NCI-H345 treated with DMSO at 0.1 percent for 48 hours (cell line): ENCODE data around the gene POLE.

ENCODE experiments used
- DNase-seq: peaks from one replicate; lab custom pipeline; 2025; ENCODE audit not compliant: unreplicated experiment; lab: John Stamatoyannopoulos, UW

The POLE gene

GRCh38 chr12:132657004-132657727, 30.0 kb downstream of the POLE start:
- no peak for DNase-seq

DNA sequence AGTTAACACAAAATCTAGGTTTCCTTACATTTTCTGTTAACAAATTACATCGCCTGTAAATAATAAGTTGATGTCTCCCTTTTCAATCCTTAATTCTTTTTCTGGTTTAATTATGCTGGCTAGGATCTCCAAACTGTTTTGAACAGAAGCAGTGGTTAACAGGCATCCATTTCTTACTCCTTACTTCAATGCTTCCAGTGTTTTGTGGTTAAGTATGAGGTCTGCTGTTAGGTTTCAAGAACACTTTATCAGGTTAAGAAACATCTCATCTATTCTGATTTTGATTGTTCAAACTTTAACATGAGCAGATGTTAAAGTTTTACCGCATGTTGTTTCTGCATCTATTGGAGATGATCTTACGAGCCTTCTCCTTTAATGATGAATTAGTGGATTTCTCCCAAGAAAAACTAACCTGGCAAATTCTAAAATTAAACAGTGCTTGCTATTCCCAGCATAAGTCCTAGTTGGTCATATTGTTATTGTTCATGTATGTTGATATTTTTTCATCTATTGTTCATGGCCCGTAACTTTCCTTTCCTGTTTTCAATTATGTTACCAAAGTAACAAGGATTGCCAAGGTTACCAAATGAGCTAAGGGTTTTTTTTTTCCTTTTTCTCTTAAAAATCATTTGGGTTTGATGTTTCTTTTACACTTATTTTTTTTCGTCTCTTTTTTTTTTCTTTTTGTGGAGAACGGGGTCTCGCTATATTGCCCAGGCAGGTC, 33.4 kb downstream of the POLE start:
- DNase-seq = no peak

- DNase-seq = peak; percentile 100
Observed at GRCh38 chr12:132651444-132652100, 35.6 kb downstream of the POLE start.

DNA sequence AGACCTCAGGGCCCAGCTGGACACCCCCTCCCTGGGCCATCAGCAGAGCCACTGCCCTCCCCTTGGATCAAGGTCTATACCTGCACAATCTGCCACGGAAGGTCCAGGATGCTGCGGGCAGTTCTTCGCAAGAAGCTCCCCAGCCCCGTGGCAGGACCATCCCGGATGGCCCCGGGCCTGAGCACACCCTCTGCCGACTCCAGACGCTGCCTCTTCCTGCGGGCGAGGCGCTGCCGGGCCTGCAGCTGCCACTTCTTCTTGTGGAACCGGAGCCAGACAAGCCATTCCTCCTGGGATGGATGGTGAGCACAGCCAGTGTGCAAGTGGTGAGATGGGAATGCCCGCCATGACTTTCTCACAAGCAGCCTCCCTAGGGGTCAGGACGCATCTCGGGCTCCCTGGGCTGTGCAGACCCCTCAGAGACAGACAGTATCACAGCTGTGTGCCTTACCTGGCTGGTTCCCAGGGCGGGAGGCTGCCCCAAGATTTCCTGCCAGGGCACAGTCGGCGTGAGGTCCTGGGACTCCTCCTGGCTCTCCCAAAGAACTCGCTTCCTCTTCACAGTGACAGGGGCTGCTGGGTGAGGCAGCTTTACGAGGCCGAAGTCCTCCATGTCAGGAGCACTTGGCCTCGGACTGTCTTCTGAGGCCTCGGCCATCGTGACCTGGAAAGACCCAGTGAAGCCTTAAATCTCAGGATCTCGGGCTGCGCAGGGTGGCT, 37.8 kb downstream of the POLE start:
- no peak for DNase-seq

DNA sequence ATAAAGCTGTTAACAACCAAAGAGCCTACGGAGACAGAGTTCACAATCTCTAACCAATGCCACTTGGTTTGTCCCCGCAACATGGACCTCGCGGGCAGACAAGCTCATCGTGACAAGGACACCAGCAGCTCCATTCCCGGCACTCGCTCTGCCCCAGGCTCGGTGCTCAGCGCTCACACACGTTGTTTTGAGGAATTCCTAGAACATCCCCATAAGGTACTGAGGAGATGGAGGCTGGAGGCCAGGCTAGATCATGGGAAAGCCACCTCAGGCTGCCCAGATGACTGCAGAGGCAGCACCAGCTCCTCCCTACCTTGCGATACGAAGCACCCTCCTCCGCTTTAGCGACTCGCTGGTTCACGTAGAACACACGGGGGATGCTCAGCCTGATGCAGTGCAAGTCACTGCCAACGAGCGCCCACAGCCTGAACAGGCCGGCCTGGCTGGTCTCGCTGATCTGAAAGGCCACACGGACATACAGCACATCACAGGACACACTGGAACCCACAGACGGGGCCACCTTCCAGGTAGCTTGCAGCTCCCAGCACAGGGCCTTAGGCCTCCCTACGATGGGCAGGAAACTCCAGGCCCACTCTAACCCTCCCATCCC, 38.4 kb downstream of the POLE start:
- no peak for DNase-seq

- DNase-seq = no peak
Observed at GRCh38 chr12:132647858-132648257, 39.3 kb downstream of the POLE start.

DNA sequence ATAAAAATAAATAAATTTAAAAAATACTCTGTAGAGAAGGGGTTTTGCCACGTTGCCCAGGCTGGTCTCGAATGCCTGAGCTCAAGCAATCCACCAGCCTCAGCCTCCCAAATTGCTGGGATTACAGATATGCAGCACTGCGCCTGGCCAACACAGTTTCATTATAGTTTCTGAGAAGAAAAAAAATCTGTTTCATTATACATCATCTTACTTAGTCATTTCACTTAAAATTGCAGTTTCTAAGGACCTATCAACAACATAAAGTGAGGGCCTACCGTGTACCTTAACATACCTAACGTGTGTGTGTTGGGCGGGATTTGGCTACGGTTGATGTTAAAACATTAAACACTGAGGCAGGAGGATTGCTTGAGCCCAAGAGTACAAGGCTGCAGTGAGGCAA, 40.3 kb downstream of the POLE start:
- DNase-seq = no peak

DNA sequence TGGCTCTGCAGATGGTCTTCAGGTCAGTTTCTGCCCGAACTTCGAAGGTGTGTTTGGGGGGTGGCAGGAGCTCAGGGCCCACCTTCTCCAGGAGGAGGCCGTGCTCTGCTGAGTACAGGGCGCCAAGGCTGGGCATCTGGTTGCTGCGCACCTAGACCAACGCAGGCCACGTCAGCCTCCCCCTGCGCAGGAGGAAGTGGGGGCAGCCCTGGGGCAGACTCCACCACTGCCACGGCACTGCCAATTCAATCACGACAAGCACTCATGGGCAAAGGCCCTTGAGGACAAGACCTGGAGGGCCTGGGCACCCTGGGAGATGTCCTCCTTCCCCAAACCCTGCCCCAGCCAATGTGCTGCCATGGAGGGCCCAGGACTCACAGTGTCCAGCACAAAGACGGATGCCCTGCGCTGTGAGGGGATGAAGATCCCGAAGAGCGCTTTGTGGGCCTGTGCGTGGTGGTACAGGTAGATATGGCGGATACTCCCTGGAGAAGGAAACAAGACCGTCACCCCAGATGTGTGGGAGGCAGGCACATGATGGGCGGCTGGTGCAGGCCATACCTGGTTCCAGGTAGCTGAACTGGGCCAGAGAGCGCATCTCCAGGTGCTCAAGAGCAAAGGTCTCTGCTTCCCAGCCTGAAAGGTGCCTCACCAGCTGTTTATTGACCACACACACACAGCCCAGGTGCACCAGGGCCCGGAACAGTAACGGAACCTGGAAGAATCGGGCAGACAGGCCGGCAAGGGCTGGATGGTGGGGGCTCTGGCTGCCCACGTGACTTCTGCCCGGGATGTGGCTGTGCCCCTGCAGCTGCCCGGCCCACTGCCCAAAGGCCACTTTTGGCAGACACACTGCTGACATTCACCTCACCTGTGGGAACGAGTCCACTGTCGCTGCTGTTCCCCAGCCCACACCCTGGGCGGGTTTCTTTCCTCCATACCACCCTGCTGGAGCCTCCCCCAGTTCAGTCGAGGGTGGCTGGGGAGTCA, 44.0 kb downstream of the POLE start:
- no peak for DNase-seq

DNA sequence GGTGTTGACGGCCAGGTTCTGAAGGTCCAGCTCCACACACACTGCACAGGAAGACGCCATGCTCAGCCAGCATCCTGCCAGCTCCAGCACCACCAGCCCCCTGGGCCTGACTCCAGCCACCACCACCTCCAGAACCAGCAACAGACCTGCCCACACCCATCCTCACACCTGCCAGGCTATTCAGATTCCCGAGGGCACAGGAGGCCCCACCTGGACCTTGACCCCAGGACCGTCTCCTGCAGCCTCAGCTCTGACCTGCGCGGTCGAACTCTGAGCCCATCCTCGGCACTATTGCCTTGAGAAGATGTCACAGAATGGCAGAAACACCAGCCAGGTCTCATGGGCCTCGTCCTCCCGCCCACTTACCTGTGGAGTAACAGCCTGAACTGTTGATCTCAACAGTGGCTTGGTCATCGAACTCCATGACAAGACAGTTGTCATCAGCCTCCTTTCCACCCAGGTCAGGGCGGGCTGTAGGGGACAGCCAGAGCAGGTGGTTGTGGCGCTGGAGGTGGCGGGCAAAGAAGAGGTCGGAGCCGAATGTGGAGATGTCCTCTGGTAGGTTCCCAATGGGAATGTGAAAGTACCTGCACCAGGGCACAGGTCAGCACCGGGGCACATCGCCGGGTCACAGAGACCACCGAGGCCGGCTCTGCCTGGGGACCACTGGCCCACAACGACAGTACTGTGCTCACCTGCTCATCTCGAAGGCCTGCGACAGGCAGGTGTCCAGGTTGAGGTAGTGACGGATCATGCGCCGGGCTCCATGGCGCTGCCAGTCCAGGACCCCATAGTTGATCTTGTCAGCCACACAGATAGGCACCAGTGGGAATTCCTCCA, 45.1 kb downstream of the POLE start:
- DNase-seq = no peak

- DNase-seq = no peak
Observed at GRCh38 chr12:132640936-132641335, 46.2 kb downstream of the POLE start.

DNA sequence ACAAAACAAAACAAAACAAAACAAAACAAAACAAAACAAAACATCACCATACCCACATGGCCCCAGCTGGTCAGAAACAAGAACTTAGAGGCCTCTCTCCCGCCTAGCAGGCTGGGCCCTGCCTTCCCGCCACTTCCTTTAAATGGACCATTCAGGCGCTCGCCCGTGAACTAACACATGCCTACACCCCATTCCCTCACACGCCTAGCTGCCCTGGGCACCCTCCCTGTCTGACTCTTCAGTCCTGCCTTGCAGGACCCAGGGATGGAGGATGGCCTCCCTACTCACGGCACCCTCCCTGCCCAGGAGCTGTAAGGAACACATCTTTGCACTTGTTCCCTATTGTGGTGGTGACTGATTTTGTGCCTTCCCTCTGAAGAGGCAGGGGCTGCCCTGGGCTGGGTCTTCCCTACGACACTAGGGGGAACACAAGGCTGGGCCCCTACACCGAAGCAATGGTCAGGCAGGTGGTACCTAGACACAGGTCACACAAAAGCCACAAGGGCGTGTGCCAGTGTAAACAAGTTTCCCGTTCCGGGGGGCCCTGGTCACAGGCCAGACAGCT, 47.1 kb downstream of the POLE start:
- no peak for DNase-seq

GRCh38 chr12:132638541-132639408, 48.4 kb downstream of the POLE start:
- no peak for DNase-seq

- no peak for DNase-seq
Observed at GRCh38 chr12:132637811-132638210, 49.3 kb downstream of the POLE start.

GRCh38 chr12:132635076-132635955, 51.8 kb downstream of the POLE start:
- no peak for DNase-seq

- no peak for DNase-seq
Observed at GRCh38 chr12:132634411-132634990, 52.6 kb downstream of the POLE start.

GRCh38 chr12:132633901-132634300, 53.2 kb downstream of the POLE start:
- no peak for DNase-seq
